ENCODE measurements around the gene CA10.

CA10 gene

GRCh38 chr17:51741458-51741857 lies 417.1 kb downstream of the CA10 start:
- DNase-seq (ENCODE audit: low read depth) = no peak

DNA sequence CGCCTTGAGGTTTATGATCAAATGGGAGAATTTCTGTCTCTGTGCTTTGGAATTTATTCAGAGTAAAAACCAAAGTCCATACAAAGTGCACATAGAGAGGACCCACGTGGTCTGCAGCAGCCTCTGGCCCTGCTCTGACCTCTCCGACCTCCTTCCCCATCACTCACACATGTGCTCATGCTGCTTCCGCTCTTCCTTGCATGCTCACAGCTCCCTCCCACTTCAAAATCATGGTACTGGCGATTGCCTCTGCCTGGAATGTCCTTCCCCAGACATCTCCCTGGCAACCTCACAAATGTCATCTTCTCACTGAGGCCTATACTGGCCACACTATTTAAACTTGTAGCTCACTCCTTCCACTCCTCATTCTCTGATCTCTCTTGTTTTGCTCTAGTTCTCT lies 418.0 kb downstream of the CA10 start:
- TF ChIP-seq, protein P1, sequence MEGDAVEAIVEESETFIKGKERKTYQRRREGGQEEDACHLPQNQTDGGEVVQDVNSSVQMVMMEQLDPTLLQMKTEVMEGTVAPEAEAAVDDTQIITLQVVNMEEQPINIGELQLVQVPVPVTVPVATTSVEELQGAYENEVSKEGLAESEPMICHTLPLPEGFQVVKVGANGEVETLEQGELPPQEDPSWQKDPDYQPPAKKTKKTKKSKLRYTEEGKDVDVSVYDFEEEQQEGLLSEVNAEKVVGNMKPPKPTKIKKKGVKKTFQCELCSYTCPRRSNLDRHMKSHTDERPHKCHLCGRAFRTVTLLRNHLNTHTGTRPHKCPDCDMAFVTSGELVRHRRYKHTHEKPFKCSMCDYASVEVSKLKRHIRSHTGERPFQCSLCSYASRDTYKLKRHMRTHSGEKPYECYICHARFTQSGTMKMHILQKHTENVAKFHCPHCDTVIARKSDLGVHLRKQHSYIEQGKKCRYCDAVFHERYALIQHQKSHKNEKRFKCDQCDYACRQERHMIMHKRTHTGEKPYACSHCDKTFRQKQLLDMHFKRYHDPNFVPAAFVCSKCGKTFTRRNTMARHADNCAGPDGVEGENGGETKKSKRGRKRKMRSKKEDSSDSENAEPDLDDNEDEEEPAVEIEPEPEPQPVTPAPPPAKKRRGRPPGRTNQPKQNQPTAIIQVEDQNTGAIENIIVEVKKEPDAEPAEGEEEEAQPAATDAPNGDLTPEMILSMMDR (conservative IDR thresholded peaks at IDR 0.05; ENCODE audit: low read depth, low read length) = no peak
- DNase-seq (ENCODE audit: low read depth) = no peak
- no peak overlapping the region for H3K4me3 ChIP-seq (ENCODE audit: low read length)

More at GRCh38 chr17:51741458-51741857, 417.1 kb downstream of the CA10 start:
- H3K4me3 ChIP-seq (ENCODE audit: low read length) = no peak overlapping the region
- TF ChIP-seq, protein P1 (conservative IDR thresholded peaks at IDR 0.05; ENCODE audit: low read depth, low read length) = no peak

GRCh38 chr17:51739245-51739886 lies 419.1 kb downstream of the CA10 start:
- no peak for DNase-seq (ENCODE audit: low read depth)
- TF ChIP-seq, protein P1 (conservative IDR thresholded peaks at IDR 0.05; ENCODE audit: low read depth, low read length) = no peak
- H3K4me3 ChIP-seq (ENCODE audit: low read length) = no peak overlapping the region

DNA sequence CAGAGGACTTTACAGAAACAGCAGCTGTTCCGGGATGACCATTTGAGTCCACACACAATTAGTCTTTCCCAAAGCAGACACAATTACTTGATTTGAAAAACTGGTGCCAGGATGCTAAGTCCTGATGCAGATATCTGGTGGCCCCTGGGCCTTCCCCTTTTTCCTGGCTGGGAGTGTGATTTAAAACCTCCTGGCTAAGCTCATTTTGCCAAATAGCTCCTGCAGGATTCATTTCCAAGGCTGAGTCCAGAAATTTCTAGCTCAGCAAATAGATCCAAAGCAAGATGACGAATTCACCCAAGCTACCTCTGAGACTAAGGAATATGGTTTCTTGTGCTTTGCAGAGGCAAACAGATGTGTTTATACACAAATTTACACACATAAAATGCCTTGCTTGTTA lies 422.2 kb downstream of the CA10 start:
- TF ChIP-seq, protein P1 (conservative IDR thresholded peaks at IDR 0.05; ENCODE audit: low read depth, low read length) = no peak
- no peak for DNase-seq (ENCODE audit: low read depth)
- no peak overlapping the region for H3K4me3 ChIP-seq (ENCODE audit: low read length)

- TF ChIP-seq, protein P1 (conservative IDR thresholded peaks at IDR 0.05; ENCODE audit: low read depth, low read length) = no peak
- no peak overlapping the region for H3K4me3 ChIP-seq (ENCODE audit: low read length)
- DNase-seq (ENCODE audit: low read depth) = no peak
Observed at GRCh38 chr17:51734976-51735375, 423.5 kb downstream of the CA10 start.

- no peak for DNase-seq (ENCODE audit: low read depth)
- TF ChIP-seq, protein P1 (conservative IDR thresholded peaks at IDR 0.05; ENCODE audit: low read depth, low read length) = peak; percentile 15
- H3K4me3 ChIP-seq (ENCODE audit: low read length) = no peak overlapping the region
Observed at GRCh38 chr17:51734462-51734861, 424.1 kb downstream of the CA10 start.

- DNase-seq (ENCODE audit: low read depth) = no peak
- TF ChIP-seq, protein P1 (conservative IDR thresholded peaks at IDR 0.05; ENCODE audit: low read depth, low read length) = no peak
- no peak overlapping the region for H3K4me3 ChIP-seq (ENCODE audit: low read length)
Observed at GRCh38 chr17:51733166-51733565, 425.3 kb downstream of the CA10 start.

All from retinal pigment epithelial cell (primary cell).